DMS114 treated with DMSO at 0.1 percent for 48 hours (cell line): Measurements from ENCODE around the gene SIRPD.

Source experiments
- DNase-seq: peaks from one replicate; lab custom pipeline; 2025; ENCODE audit not compliant: unreplicated experiment; lab: John Stamatoyannopoulos, UW

SIRPD gene

DNA sequence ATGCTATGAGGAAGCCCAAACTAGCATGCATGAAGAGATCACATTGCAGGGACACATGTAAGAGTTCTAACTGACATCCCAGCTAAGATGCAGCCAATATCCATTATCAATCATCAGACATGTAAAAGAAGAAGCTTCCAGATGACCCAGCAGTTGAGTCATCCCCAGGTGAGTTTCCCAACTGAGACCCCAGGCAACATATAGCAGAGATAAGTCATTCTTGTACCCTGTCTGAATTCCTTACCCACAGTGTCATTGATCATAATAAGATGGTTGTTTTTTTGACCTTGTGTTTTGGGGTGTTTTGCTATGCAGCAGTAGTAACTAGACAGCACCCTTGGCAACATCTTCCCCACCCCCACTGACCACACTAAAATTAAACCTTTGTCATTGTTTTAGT is 18.9 kb downstream of the SIRPD start:
- DNase-seq, result no peak

GRCh38 chr20:1537731-1538058 is 19.8 kb downstream of the SIRPD start:
- DNase-seq, result no peak

- DNase-seq, result no peak
Measured at GRCh38 chr20:1536893-1537730, 20.4 kb downstream of the SIRPD start.

GRCh38 chr20:1535420-1536175 is 21.9 kb downstream of the SIRPD start:
- no peak for DNase-seq

DNA sequence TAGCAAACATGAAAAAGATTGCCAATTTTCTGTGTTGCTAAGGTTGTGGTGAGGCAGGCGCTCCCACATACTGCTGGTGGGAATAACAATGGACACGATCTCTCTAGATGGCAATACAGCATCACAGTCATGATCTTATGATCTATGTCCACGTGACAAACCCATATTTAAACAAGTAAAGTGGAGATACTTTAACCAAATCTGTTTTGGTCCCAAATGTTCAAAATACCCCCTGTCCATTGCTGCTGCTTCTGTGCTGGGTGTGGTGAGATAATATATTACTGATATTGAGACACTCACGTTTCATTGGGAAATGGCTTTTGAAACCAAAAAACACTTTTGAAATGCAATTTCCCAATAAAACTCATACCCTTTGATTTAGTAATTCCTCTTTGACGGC is 23.0 kb downstream of the SIRPD start:
- DNase-seq, result no peak

- no peak for DNase-seq
Measured at GRCh38 chr20:1533059-1533458, 24.4 kb downstream of the SIRPD start.

- DNase-seq, result no peak
Measured at GRCh38 chr20:1528811-1529210, 28.7 kb downstream of the SIRPD start.

GRCh38 chr20:1527923-1528322 is 29.6 kb downstream of the SIRPD start:
- no peak for DNase-seq

GRCh38 chr20:1526896-1527295 is 30.6 kb downstream of the SIRPD start:
- no peak for DNase-seq

- no peak for DNase-seq
Measured at GRCh38 chr20:1526310-1526709, 31.2 kb downstream of the SIRPD start.

- DNase-seq, result no peak
Measured at GRCh38 chr20:1524004-1524403, 33.5 kb downstream of the SIRPD start.

DNA sequence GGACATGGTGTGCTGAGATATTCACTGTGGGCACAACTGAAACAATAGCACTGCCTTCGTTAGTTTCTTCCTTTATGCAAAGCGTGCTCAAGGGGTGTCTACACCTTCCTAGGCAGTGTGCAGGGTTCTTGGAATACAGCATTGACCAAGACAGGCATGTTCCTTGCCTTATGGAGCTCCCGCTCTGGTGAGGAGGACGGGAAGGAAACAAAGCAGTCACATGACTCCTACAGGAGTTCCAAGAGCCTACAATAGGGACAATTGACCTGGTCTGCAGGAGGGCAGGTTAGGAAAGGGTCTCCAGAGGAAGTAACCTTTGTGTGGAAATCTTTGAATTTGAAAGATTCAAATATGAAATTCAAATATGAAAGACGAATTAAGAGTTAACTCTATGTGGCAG is 40.5 kb downstream of the SIRPD start:
- no peak for DNase-seq

GRCh38 chr20:1513801-1514200 is 43.7 kb downstream of the SIRPD start:
- DNase-seq, result no peak

DNA sequence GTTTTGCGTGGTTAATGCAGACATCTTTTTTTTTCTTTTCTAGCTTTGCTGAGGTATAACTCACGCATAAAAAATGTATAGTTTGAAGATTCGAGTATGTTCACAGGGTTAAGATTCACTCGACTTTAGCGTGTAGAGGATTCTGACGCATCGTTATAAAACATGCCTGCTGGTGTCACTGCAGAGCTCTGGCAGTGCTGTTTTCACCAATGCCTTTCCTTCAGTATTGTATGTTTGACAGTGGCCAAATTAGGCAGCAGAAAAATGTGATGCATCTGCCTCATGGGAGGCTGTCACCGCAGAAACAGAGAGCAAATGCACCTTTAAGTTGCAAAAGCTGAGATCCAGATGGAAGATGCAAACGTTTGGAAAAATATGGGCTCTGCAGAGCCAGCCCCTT is 48.3 kb downstream of the SIRPD start:
- DNase-seq, result peak; percentile 18

- no peak for DNase-seq
Measured at GRCh38 chr20:1508574-1508973, 48.9 kb downstream of the SIRPD start.

- DNase-seq, result no peak
Measured at GRCh38 chr20:1507276-1507675, 50.2 kb downstream of the SIRPD start.

- no peak for DNase-seq
Measured at GRCh38 chr20:1505871-1506270, 51.6 kb downstream of the SIRPD start.

DNA sequence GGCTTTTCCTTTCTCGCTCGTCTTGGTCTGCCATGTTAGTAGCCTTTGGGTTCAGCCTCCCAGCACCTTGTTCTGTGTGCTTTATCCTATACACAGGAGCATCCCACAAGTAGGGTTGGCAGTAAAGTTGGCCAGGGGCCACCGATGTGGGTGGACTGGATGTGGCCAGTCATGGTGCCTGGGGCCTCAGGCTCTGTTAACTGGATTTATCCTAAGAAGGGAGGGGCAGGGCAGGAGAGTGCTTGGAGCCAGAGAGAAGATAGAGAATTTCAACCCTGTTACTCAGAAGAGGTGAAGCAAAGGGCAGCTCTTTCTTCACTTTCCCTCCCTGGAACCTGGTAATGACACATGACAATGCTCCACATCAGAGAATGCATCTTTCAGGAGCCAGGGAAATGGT is 52.1 kb downstream of the SIRPD start:
- DNase-seq, result no peak

DNA sequence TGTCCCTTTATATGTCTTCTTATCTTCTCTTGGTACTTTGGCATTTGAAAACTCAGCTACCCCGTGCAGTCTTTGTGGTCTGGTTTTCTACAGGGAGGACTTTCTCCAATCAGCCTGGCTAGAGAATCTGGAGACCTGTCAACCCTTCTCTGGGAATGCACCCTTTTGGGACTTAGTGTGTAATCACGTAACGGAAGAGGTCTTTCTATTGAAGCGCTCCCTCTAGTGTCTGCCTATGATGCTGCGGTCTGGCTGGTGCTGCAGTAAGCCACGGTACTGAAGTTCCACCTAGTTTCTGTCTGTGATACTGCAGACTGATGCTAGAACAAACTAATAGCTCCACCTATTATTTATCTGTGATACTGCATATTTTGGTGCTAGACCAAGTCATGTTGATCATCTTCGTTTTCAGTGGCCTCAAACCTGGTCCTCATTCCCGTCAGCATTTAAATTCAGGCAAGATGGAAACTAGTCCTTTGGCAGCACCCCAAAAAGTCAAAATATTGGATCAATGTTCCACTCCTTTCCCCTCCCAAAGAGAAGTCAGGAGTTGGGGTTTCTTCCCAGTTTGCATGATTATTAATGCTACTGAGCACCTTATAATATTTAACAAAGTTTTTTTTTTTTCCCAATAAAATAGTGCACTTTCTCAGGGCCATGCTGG is 53.8 kb downstream of the SIRPD start:
- DNase-seq, result peak; percentile 91

- DNase-seq, result no peak
Measured at GRCh38 chr20:1500496-1500895, 57.0 kb downstream of the SIRPD start.

GRCh38 chr20:1499528-1500420 is 57.7 kb downstream of the SIRPD start:
- no peak for DNase-seq
